CMK (cell line): Measurements from ENCODE around the gene SLC25A47.
"Not testable (repeated sequence)": the region's sequence is repeated elsewhere in the genome, so short reads cannot be mapped to it uniquely, and the experiment has no call there.

Source experiments
- DNase-seq: peaks from one replicate; pipeline ENCODE4 v3.0.0-alpha.2; 2010; ENCODE audit warnings: low read depth

SLC25A47 gene, protein sequence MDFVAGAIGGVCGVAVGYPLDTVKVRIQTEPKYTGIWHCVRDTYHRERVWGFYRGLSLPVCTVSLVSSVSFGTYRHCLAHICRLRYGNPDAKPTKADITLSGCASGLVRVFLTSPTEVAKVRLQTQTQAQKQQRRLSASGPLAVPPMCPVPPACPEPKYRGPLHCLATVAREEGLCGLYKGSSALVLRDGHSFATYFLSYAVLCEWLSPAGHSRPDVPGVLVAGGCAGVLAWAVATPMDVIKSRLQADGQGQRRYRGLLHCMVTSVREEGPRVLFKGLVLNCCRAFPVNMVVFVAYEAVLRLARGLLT

GRCh38 chr14:100323121-100323941 is at the start of gene SLC25A47:
SLC25A47 (plus strand) TSS chr14:100323339; CDS start chr14:100323415, 76 bp downstream.
- DNase-seq: no peak

GRCh38 chr14:100274250-100274649 is 48.9 kb upstream of the SLC25A47 start:
- DNase-seq: no peak

DNA sequence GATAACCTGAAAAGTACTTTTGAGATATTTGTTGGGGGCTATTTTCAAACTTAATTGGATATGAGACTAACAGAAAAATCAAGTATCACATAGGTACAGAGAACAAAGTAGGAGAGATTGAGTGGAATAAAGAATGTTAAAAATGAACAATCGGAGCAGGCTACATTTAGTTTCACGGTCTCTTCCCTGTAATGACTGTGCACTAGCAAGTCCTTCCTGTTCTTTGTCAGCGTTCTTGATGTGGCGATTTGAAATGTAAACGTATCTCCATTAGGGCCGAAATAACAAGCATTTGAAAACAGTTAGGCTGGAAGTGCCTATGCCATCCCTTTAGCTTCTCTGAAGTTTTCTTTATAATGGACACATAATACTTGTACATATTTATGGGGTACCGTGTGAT is 47.9 kb upstream of the SLC25A47 start:
- DNase-seq: no peak

DNA sequence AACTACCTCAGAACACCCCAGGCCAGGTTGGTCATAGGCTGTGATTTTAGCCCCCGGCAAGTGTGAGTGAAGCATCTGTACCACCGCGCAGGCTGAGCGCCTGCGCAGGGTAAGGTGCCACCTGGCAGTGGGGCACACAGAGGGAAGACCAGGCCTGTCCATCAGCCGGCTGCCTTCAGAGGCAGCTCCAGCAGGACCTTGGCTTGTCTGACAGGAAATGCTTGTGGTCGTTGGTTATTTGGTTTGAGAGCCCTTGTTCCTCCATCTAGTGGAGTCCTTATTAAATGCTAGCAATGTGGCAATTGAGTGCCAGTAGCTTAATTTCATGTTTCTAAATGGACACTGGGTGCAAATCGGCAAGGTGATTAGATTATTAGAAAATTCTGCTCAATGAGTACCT is 44.4 kb upstream of the SLC25A47 start:
- no peak for DNase-seq

GRCh38 chr14:100279133-100279532 is 44.0 kb upstream of the SLC25A47 start:
- no peak for DNase-seq

GRCh38 chr14:100279563-100279962 is 43.6 kb upstream of the SLC25A47 start:
- DNase-seq: no peak

DNA sequence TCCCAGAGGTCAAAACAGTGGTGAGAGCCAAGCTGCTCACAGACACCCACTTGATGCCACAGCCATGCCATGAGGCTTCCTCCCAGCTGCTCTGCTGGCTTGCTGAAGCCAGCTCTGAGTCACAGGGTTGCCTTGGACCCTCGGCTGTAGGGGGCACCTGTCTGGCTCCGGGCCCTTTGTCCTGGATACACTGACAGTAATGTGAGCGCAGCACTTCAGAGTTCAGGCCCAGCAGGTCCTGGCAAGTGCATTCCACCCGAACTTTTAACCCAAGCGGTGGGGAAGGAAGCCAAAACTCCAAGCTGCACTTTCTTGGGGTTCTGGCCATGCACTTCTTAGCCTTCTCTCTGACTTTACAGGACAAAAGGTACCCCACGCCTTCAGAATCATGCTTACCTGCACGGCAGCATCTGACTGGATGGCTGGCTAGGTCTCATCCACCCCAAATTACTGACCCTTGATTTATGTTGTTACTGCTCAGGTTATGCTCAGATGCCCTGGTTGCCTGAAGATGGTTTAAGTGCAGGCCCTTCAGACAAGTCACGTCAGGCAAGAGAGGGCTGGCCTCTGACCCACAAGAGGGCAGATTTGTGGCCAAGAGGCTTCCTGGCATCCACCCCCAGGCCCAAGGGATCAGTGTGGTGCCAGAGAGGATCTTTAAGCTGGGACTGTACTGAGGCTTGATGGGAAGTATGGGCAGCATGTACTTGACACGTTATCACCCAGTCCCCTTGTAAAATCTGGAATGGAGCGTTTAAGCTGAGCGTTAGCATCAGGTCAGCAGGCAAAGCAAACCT is 41.7 kb upstream of the SLC25A47 start:
- DNase-seq: no peak

- DNase-seq: no peak
These were observed 41.1 kb upstream of the SLC25A47 start for GRCh38 chr14:100282083-100282350.

DNA sequence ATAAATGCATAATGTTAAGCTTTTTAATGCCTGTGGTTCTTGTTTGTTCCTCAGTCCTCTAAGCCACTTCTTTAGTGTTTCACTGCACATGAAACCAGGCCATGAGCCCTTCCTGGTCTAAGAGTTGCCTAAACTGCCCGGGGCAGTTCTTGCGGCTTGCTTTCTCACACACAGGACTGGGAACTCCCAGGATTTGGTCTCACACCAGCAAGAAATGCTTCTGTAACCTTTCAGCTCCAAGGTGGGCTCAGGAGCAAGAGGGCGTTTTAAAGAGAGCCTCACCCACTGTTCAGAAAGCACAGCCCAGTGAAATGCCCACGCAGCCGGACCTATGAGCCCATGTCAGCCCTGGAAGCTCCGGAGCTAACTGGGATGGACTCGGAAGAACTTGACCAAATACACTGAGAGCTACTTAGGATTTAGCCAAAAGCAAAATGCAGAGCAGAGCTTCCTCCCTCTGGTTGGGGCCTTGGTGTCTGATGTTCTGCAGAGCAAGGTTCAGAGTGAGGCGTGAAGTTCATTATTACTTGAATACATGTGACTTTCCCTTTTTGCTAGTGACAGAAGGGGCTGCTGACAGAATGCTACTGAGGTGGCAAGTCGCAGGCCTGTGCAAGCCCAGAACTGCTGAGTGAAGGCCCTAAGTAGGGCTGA is 40.2 kb upstream of the SLC25A47 start:
- DNase-seq: no peak

- not testable (repeated sequence) for DNase-seq
These were observed 39.7 kb upstream of the SLC25A47 start for GRCh38 chr14:100283436-100283835.

GRCh38 chr14:100283984-100284881 is 38.9 kb upstream of the SLC25A47 start:
- no peak for DNase-seq

DNA sequence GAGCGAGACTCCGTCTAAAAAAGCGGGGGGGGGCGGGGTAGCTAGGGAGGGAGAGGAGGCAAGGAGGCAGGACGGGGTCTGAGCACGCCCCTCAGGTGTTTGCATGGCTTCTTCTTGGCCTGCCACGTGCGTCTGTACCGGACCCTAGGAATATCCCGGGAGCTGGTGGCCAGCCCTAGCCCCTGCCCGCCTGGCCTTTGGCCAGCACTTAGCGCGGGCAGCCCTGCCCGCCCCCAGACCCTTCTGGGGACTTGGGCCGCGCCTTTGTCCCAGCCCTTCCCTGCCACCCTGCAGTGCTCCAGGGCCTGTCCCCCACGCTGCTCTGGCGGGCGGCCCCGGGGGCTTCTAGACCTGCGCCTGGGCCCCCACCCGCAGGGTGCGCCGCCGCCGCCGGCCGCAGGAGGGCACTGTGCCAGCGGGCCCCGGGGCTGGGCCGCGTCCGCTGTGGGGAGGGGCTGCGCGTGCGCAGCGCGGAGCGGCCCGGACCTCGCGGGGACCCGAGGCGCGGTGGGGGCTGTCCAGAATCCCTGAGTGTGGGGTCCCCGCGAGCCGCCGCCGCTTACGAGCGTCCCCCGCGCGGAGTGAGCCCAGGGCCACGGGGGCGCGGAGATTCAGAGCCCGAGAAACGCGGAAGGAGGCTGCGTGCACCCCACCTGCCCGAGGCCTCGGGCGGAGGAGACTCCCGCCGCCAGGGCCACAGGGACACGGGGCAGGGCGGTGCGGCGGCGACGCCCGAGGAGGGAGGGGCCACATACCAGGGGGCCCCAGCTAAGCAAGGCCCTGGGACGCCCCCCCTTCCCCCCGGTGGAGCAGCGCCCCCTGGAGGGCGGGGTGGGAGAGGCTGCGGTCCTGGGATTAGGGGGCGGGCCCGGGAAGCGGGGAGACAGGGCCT is 37.9 kb upstream of the SLC25A47 start:
- no peak for DNase-seq

- no peak for DNase-seq
These were observed 37.2 kb upstream of the SLC25A47 start for GRCh38 chr14:100285913-100286400.

DNA sequence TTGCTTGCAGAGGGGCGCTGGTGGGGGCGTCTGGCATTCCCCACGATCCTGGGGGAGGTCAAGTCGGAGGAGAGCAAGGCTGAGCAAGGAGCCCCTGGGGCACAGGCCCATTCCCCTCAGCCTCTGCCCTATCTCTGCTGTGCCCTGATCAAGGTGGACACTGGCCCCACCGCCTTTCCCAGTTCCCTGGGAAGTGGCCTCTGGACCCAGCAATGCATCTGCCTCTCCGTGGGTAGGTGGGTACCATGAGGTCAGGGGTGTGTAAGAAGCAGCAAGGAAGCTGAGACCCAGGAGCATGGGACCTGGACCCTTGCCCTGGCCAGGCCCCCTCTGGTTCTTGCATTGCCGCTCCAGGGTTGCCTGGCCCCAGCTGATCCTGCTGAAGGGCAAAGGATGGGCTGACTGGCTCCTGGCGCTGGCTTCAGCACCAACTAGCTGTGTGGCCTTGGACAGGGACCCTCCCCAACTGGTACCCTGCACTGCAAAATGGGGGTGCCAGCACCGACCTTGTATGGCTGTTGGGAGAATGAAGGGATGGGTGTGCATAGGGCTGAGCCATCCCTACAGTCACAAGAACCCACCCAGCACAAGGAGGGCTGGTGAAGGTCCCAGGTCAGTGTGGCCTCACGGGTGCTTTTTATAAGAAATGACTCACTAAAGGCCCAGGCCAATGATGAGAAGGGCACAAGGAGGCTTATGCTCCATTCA is 36.5 kb upstream of the SLC25A47 start:
- no peak for DNase-seq

GRCh38 chr14:100287202-100287997 is 35.7 kb upstream of the SLC25A47 start:
- DNase-seq: no peak

DNA sequence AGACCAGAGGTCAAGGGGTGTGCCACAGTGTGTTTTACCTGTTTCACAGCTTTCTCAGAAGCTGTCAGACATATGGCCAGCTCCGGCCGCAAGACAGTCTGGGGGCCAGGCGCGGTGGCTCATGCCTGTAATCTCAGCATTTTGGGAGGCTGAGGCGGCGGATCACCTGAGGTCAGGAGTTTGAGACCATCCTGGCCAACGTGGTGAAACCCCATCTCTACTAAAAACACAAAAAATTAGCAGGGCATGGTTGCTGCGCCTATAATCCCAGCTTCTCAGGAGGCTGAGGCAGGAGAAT is 35.2 kb upstream of the SLC25A47 start:
- not testable (repeated sequence) for DNase-seq

- DNase-seq: no peak
These were observed 34.6 kb upstream of the SLC25A47 start for GRCh38 chr14:100288382-100289185.
